HepG2 (cell line): ENCODE measurements around the gene TRIM9. TPM values are rescaled to one million over a fixed set of nuclear protein-coding genes. Genes with fewer than 3 reads are reported as not detected.

Source experiments
- ATAC-seq: fragments of 200-7000 bp; cut with Tn5 transposase; 3 replicates; pipeline ENCODE4 v1.9.1; 2020; ENCODE audit warnings: mild to moderate bottlenecking, moderate library complexity
- BruUV-seq: library from RNA; stranded (reverse); fragments of 400-500 nt; replicated peaks from 2 replicates; lab custom pipeline; 2021; lab: Mats Ljungman, UMichigan
- CTCF ChIA-PET: fragments of 300-600 bp; formaldehyde crosslinking; extraction: SDS; loops from one replicate; lab custom pipeline; 2021; ENCODE audit warnings: low total read pairs, inconsistent platforms, low intra/inter-chr PET ratio; lab: Yijun Ruan, JAX
- POLR2A ChIA-PET: fragments of 350-600 bp; sonication (Branson Sonifier 250); formaldehyde crosslinking; loops from one replicate; lab custom pipeline; 2020; ENCODE audit warnings: antibody characterized with exemption, inconsistent platforms; lab: Yijun Ruan, JAX
- DNase-seq: peaks from one replicate; pipeline ENCODE4 v3.0.0-alpha.2; 2015; ENCODE audit warnings: low spot score
- FAIRE-seq: peaks from 3 replicates; lab custom pipeline; 2011; peaks lifted over from hg19 to GRCh38; lab: Jason Lieb, UNC
- H2AFZ ChIP-seq: one replicate; pipeline ENCODE4 v1.6.1; 2011; ENCODE audit warnings: low read length, inconsistent platforms
- H3K27ac ChIP-seq: fragments of 300-600 bp; 3 replicates; pipeline ENCODE4 v1.8.0; 2011; ENCODE audit warnings: mixed run types, mild to moderate bottlenecking, mixed read lengths, low read length, inconsistent platforms; ENCODE audit not compliant: insufficient read depth; ENCODE audit errors: extremely low read length
- H3K27me3 ChIP-seq, 2 experiments: fragments of 200-600 bp in 1 of 2; 2 replicates in 1 of 2; 3 replicates in 1 of 2; pipeline versions ENCODE4 v1.6.0 to v1.8.0; 2011; ENCODE audit warnings: low read length in 2 of 2, mild to moderate bottlenecking in 2 of 2, moderate library complexity in 2 of 2, inconsistent platforms in 1 of 2; ENCODE audit not compliant: insufficient read depth in 2 of 2, control insufficient read depth in 1 of 2
- H3K36me3 ChIP-seq, 2 experiments: fragments of 200-600 bp in 1 of 2; replicated peaks in 1 of 2; 2 replicates in 1 of 2; 3 replicates in 1 of 2; pipeline versions ENCODE4 v1.5.1 to v1.8.0; 2011; ENCODE audit warnings: low read length in 2 of 2, inconsistent platforms in 1 of 2; ENCODE audit not compliant: insufficient read depth in 2 of 2, control insufficient read depth in 1 of 2
- H3K4me1 ChIP-seq: 2 replicates; pipeline ENCODE4 v1.5.1; 2012; ENCODE audit warnings: low read length, inconsistent platforms; ENCODE audit not compliant: insufficient read depth
- H3K4me2 ChIP-seq: 2 replicates; pipeline ENCODE4 v1.6.0; 2011; ENCODE audit warnings: low read depth, low read length, inconsistent platforms
- H3K4me3 ChIP-seq, 3 experiments: fragments of 200-600 bp in 1 of 3; sonication (generic), shearing (Covaris generic) in 1 of 3; replicated peaks in 1 of 3; 2 replicates each; pipeline ENCODE4 v1.5.1; 2011 to 2016; ENCODE audit warnings: low read length in 3 of 3, inconsistent platforms in 2 of 3, low read depth in 2 of 3, mild to moderate bottlenecking in 2 of 3, control low read depth in 1 of 3, mixed read lengths in 1 of 3; ENCODE audit not compliant: insufficient read depth in 1 of 3
- H3K79me2 ChIP-seq: one replicate; pipeline ENCODE4 v1.6.1; 2011; ENCODE audit warnings: low read length, inconsistent platforms; ENCODE audit not compliant: insufficient read depth
- H3K9ac ChIP-seq: 2 replicates; pipeline ENCODE4 v1.6.0; 2011; ENCODE audit warnings: mild to moderate bottlenecking, low read depth, low read length, inconsistent platforms; ENCODE audit not compliant: insufficient read depth
- H3K9me3 ChIP-seq: 2 replicates; pipeline ENCODE4 v1.5.1; 2012; ENCODE audit warnings: mild to moderate bottlenecking, low read length
- H4K20me1 ChIP-seq: 2 replicates; pipeline ENCODE4 v1.6.0; 2011; ENCODE audit warnings: inconsistent platforms, mild to moderate bottlenecking, low read length, moderate library complexity; ENCODE audit not compliant: insufficient read depth
- SOX6 ChIP-seq, 2 experiments: fragments of 450-650 bp in 1 of 2; sonication (generic) in 1 of 2; formaldehyde crosslinking in 1 of 2; IDR thresholded peaks; 2 replicates each; pipeline versions ENCODE4 v1.4.0 to v1.6.1; 2017 to 2020; ENCODE audit warnings: antibody characterized with exemption in 1 of 2, mild to moderate bottlenecking in 1 of 2, missing genetic modification reagents in 1 of 2
- WGBS: methylation state at CpG from one replicate; pipeline ENCODE4 v1.1.6; 2017; ENCODE audit warnings: low lambda C conversion rate; 5-methylcytosine and 5-hydroxymethylcytosine counted together
- in situ Hi-C: cut with HindIII; loops from 2 replicates; pipeline ENCODE4 v1.10.0; 2017; ENCODE audit warnings: low pct_unique_long_range_greater_than_20kb; ENCODE audit not compliant: extremely low pct_ligation_motif_present
- intact Hi-C: fragments of 100-400 bp; cut with micrococcal nuclease; formaldehyde crosslinking; loops from one replicate; pipeline ENCODE4 v1.10.0; 2022; ENCODE audit not compliant: unreplicated experiment
- polyA plus RNA-seq, 8 experiments: library from polyadenylated mRNA; depleted of rRNA in 3 of 8; stranded (reverse) in 7 of 8; unstranded in 1 of 8; fragments of >200 nt; fragmentation: Illumina TruSeq in 4 of 8; extraction: Trizol in 4 of 8; gene quantifications; 2 replicates each; pipeline versions ENCODE4 v1.2.1 to v1.2.3, GENCODE V29; 2011 to 2016; ENCODE audit warnings: low read depth in 4 of 8, missing spikeins in 1 of 8, mixed read lengths in 1 of 8; ENCODE audit not compliant: insufficient read depth in 1 of 8
- total RNA-seq, 5 experiments: library from RNA; depleted of rRNA; stranded (reverse); fragments of >200 nt; fragmentation: Illumina TruSeq; extraction: Trizol; gene quantifications; 2 replicates each; pipeline ENCODE4 v1.2.3, GENCODE V29; 2016; ENCODE audit warnings: low read depth in 1 of 5
- TF ChIP-seq, protein P1 (sequence below): sonication (generic); formaldehyde crosslinking; IDR thresholded peaks from 2 replicates; pipeline ENCODE4 v1.4.0; 2020; ENCODE audit warnings: missing genetic modification reagents
- TF ChIP-seq, protein P2 (sequence below), 2 experiments: sonication (generic) in 1 of 2; formaldehyde crosslinking in 1 of 2; IDR thresholded peaks; 2 replicates each; pipeline versions ENCODE4 v1.4.0 to v1.6.1; 2018 to 2020; ENCODE audit warnings: missing genetic modification reagents in 2 of 2, borderline replicate concordance in 1 of 2, low read depth in 1 of 2, mild to moderate bottlenecking in 1 of 2, missing biosample characterization in 1 of 2
- TF ChIP-seq, protein P3 (sequence below): sonication (generic); formaldehyde crosslinking; IDR thresholded peaks from 2 replicates; pipeline ENCODE4 v1.5.1; 2020; ENCODE audit warnings: mild to moderate bottlenecking, missing genetic modification reagents, moderate library complexity

TRIM9 gene
- total and polyA plus RNA-seq, 2 of the 13 experiments (the other 11 are each of a cell fraction or from before 2014, with no cell fraction given), result 0.04 to 0.07 TPM

DNA sequence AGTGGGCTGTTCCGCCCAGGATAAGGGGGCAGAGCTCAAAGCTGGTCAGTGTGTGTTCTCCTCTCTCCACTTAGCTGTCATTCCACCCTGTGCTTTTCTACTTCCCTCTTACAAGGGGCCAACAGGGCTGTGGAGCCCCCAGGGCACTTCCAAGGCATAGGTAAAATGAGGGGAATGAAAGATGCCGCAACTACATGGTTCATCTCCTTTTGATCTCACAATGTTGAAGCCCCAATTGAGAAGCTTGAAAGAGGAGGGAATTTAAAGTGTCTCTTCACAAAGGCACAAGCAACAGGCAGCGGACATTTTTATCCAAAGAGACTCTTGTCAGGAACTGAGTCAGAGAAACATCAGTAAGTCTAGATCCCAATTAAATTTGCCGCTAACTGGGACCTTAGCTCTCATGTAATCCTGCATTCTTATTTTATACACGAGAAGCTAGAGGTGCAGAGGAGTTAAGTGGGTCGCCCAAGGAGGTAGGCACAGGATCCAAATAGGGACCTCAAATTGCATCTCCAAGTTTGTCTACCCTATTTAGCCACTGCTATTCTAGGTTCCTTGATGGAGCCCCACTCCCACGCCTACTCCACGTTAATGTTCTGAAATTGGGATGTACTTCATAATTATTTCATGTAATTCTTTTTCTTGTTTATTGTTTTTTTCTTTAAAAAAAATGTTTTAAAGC, 20.1 kb downstream of the TRIM9 start (continued):
- TF ChIP-seq, protein P1, sequence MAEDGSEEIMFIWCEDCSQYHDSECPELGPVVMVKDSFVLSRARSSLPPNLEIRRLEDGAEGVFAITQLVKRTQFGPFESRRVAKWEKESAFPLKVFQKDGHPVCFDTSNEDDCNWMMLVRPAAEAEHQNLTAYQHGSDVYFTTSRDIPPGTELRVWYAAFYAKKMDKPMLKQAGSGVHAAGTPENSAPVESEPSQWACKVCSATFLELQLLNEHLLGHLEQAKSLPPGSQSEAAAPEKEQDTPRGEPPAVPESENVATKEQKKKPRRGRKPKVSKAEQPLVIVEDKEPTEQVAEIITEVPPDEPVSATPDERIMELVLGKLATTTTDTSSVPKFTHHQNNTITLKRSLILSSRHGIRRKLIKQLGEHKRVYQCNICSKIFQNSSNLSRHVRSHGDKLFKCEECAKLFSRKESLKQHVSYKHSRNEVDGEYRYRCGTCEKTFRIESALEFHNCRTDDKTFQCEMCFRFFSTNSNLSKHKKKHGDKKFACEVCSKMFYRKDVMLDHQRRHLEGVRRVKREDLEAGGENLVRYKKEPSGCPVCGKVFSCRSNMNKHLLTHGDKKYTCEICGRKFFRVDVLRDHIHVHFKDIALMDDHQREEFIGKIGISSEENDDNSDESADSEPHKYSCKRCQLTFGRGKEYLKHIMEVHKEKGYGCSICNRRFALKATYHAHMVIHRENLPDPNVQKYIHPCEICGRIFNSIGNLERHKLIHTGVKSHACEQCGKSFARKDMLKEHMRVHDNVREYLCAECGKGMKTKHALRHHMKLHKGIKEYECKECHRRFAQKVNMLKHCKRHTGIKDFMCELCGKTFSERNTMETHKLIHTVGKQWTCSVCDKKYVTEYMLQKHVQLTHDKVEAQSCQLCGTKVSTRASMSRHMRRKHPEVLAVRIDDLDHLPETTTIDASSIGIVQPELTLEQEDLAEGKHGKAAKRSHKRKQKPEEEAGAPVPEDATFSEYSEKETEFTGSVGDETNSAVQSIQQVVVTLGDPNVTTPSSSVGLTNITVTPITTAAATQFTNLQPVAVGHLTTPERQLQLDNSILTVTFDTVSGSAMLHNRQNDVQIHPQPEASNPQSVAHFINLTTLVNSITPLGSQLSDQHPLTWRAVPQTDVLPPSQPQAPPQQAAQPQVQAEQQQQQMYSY (CRISPR knock-in tag), result no peak
- TF ChIP-seq, protein P2, sequence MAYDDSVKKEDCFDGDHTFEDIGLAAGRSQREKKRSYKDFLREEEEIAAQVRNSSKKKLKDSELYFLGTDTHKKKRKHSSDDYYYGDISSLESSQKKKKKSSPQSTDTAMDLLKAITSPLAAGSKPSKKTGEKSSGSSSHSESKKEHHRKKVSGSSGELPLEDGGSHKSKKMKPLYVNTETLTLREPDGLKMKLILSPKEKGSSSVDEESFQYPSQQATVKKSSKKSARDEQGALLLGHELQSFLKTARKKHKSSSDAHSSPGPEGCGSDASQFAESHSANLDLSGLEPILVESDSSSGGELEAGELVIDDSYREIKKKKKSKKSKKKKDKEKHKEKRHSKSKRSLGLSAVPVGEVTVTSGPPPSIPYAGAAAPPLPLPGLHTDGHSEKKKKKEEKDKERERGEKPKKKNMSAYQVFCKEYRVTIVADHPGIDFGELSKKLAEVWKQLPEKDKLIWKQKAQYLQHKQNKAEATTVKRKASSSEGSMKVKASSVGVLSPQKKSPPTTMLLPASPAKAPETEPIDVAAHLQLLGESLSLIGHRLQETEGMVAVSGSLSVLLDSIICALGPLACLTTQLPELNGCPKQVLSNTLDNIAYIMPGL (CRISPR knock-in tag; IDR thresholded peaks at IDR 0.05; ENCODE audit: borderline replicate concordance in 1 of 2, low read depth in 1 of 2), result no peak
- TF ChIP-seq SOX6 (IDR thresholded peaks at IDR 0.05) (no peak), SOX6 (CRISPR knock-in tag; IDR thresholded peaks at IDR 0.05) (no peak)

DNA sequence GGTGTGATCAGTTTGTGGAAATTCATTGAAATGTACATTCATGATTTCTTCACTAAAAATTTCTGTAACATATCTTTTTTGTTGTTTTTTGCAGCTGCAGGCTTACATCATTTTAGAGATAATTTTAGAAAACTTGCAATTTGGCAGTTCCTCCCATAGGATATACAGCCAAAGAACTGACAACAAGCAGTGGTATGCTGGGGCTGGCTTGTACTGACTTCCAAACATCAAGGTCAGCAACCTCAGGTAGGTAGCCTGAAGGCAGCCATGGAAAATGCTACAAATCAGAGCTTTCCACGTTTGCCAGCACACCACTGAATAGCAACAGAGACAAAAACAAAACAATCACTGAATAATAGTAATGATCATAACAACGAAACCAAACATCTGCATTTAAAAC, 21.2 kb downstream of the TRIM9 start:
- no peak overlapping the region for H2AFZ ChIP-seq
- no peaks in the 10 kb centered on the region for H4K20me1 ChIP-seq
- no peak overlapping the region for H3K27ac ChIP-seq
- no peaks in the 10 kb centered on the region for H3K79me2 ChIP-seq
- no TSS peak for BruUV-seq
- H3K4me1 ChIP-seq, result no peaks in the 10 kb centered on the region
- 47% methylated on average over 2 of the region's 2 CpGs for WGBS
- H3K9ac ChIP-seq, result no peak overlapping the region
- no peak for DNase-seq
- FAIRE-seq, result no peak
- intact Hi-C loops (no loop called here), in situ Hi-C loops (no loop called here)
- no peaks in the 10 kb centered on the region for H3K27me3 ChIP-seq
- H3K9me3 ChIP-seq, result no peaks in the 10 kb centered on the region
- ChIA-PET CTCF (no interaction called here), POLR2A (no interaction called here)
- H3K4me3 ChIP-seq, result no peak overlapping the region
- no peak overlapping the region for H3K4me2 ChIP-seq
- H3K36me3 ChIP-seq, result no peaks in the 10 kb centered on the region
- no peak for ATAC-seq
- TF ChIP-seq, protein P3, sequence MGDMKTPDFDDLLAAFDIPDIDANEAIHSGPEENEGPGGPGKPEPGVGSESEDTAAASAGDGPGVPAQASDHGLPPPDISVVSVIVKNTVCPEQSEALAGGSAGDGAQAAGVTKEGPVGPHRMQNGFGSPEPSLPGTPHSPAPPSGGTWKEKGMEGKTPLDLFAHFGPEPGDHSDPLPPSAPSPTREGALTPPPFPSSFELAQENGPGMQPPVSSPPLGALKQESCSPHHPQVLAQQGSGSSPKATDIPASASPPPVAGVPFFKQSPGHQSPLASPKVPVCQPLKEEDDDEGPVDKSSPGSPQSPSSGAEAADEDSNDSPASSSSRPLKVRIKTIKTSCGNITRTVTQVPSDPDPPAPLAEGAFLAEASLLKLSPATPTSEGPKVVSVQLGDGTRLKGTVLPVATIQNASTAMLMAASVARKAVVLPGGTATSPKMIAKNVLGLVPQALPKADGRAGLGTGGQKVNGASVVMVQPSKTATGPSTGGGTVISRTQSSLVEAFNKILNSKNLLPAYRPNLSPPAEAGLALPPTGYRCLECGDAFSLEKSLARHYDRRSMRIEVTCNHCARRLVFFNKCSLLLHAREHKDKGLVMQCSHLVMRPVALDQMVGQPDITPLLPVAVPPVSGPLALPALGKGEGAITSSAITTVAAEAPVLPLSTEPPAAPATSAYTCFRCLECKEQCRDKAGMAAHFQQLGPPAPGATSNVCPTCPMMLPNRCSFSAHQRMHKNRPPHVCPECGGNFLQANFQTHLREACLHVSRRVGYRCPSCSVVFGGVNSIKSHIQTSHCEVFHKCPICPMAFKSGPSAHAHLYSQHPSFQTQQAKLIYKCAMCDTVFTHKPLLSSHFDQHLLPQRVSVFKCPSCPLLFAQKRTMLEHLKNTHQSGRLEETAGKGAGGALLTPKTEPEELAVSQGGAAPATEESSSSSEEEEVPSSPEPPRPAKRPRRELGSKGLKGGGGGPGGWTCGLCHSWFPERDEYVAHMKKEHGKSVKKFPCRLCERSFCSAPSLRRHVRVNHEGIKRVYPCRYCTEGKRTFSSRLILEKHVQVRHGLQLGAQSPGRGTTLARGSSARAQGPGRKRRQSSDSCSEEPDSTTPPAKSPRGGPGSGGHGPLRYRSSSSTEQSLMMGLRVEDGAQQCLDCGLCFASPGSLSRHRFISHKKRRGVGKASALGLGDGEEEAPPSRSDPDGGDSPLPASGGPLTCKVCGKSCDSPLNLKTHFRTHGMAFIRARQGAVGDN (CRISPR knock-in tag), result no peak
